DND-41 (cell line): ENCODE measurements around the gene DEAF1.

Experiments
- ATAC-seq: fragments of 200-7000 bp; cut with Tn5 transposase; 3 replicates; pipeline ENCODE4 v1.9.1; 2021; ENCODE audit warnings: low read depth; ENCODE audit not compliant: insufficient read depth
- DNase-seq: peaks from one replicate; pipeline ENCODE4 v3.0.0-alpha.2; 2020
- H2AFZ ChIP-seq: 2 replicates; pipeline ENCODE4 v1.6.0; 2012; ENCODE audit warnings: low read depth, low read length
- H3K27ac ChIP-seq: 2 replicates; pipeline ENCODE4 v1.5.1; 2012; ENCODE audit warnings: low read length, inconsistent platforms
- H3K27me3 ChIP-seq: fragments of 200-600 bp; sonication (generic); 2 replicates; pipeline ENCODE4 v1.6.0; 2012; ENCODE audit warnings: low read length, mild to moderate bottlenecking, inconsistent platforms; ENCODE audit not compliant: insufficient read depth, poor library complexity
- H3K36me3 ChIP-seq: 2 replicates; pipeline ENCODE4 v1.5.1; 2012; ENCODE audit warnings: low read length, inconsistent platforms; ENCODE audit not compliant: insufficient read depth
- H3K4me1 ChIP-seq: 2 replicates; pipeline ENCODE4 v1.5.1; 2012; ENCODE audit warnings: mild to moderate bottlenecking, low read length; ENCODE audit not compliant: insufficient read depth
- H3K4me2 ChIP-seq: 2 replicates; pipeline ENCODE4 v1.6.0; 2012; ENCODE audit warnings: mild to moderate bottlenecking, moderate library complexity, low read length, inconsistent platforms; ENCODE audit not compliant: insufficient read depth
- H3K4me3 ChIP-seq, 2 experiments: fragments of 200-600 bp in 1 of 2; shearing (Covaris generic) in 1 of 2; 2 replicates each; pipeline ENCODE4 v1.5.1; 2012 to 2016; ENCODE audit warnings: inconsistent platforms in 2 of 2, low read length in 2 of 2, mild to moderate bottlenecking in 2 of 2, low read depth in 1 of 2, moderate library complexity in 1 of 2
- H3K79me2 ChIP-seq: 2 replicates; pipeline ENCODE4 v1.6.0; 2012; ENCODE audit warnings: low read length, inconsistent platforms; ENCODE audit not compliant: insufficient read depth
- H3K9ac ChIP-seq: 2 replicates; pipeline ENCODE4 v1.6.0; 2012; ENCODE audit warnings: low read depth, mild to moderate bottlenecking, inconsistent platforms, low read length, moderate library complexity
- H3K9me3 ChIP-seq: 2 replicates; pipeline ENCODE4 v1.5.1; 2012; ENCODE audit warnings: low read length, moderate library complexity, mild to moderate bottlenecking, inconsistent platforms; ENCODE audit not compliant: insufficient read depth, severe bottlenecking
- H4K20me1 ChIP-seq: 2 replicates; pipeline ENCODE4 v1.6.0; 2012; ENCODE audit warnings: low read length; ENCODE audit not compliant: insufficient read depth
- EZH2 ChIP-seq: IDR thresholded peaks from 3 replicates; pipeline ENCODE4 v1.6.1; 2012; ENCODE audit warnings: borderline replicate concordance, low read depth, mild to moderate bottlenecking, moderate library complexity, low read length, inconsistent platforms; ENCODE audit not compliant: severe bottlenecking
- TF ChIP-seq, protein P1 (sequence below): IDR thresholded peaks from 2 replicates; pipeline ENCODE4 v1.5.1; 2012; ENCODE audit warnings: borderline replicate concordance, low read length, moderate library complexity, mild to moderate bottlenecking; ENCODE audit not compliant: poor library complexity, severe bottlenecking; ENCODE audit errors: extremely low read depth

Gene DEAF1

DNA sequence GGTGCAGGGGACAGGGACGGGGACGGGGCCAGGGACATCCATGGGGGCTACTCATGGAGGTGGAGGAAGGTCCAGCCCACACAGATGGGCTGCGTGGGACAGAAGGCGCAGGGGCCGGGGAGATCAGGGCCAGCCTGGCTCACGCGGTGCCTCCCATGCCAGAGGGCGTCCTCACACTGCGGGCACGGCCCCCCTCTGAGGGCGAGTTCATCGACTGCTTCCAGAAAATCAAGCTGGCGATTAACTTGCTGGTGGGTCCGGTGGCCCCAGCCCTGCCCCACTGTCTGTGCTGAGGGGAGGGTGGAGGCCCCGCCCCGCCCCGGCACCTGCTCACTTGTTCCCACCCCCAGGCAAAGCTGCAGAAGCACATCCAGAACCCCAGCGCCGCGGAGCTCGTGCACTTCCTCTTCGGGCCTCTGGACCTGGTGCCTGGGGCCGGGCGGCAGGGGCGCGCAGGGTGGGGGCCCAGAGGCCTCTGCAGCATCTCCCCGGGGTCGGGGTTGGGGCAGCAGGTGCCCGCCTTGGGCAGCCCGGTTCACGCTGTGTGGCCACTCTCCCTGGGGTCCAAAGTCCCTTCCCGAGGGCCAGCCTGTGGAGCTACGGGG, 26.8 kb upstream of the DEAF1 start:
- ATAC-seq (peak; percentile 20; the same call in 1 of the 3 replicates), DNase-seq (no peak)
- Histone ChIP-seq H4K20me1 (peaks cover 7% of the 10 kb centered on the region; the same call in 1 of the 2 replicates), H3K4me1 (0 out of 2 replicates have a peak, but pooled peaks cover 3% of the 10 kb centered on the region), H2AFZ (no peak overlapping the region), H3K4me2 (no peak overlapping the region), H3K9me3 (no peaks in the 10 kb centered on the region), H3K36me3 (no peaks in the 10 kb centered on the region), H3K27ac (no peak overlapping the region), H3K9ac (no peak overlapping the region), H3K79me2 (no peaks in the 10 kb centered on the region), H3K27me3 (no peaks in the 10 kb centered on the region), H3K4me3 (no peak overlapping the region)
- TF ChIP-seq, protein P1, sequence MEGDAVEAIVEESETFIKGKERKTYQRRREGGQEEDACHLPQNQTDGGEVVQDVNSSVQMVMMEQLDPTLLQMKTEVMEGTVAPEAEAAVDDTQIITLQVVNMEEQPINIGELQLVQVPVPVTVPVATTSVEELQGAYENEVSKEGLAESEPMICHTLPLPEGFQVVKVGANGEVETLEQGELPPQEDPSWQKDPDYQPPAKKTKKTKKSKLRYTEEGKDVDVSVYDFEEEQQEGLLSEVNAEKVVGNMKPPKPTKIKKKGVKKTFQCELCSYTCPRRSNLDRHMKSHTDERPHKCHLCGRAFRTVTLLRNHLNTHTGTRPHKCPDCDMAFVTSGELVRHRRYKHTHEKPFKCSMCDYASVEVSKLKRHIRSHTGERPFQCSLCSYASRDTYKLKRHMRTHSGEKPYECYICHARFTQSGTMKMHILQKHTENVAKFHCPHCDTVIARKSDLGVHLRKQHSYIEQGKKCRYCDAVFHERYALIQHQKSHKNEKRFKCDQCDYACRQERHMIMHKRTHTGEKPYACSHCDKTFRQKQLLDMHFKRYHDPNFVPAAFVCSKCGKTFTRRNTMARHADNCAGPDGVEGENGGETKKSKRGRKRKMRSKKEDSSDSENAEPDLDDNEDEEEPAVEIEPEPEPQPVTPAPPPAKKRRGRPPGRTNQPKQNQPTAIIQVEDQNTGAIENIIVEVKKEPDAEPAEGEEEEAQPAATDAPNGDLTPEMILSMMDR: no peak
- no peak for TF ChIP-seq EZH2

DNA sequence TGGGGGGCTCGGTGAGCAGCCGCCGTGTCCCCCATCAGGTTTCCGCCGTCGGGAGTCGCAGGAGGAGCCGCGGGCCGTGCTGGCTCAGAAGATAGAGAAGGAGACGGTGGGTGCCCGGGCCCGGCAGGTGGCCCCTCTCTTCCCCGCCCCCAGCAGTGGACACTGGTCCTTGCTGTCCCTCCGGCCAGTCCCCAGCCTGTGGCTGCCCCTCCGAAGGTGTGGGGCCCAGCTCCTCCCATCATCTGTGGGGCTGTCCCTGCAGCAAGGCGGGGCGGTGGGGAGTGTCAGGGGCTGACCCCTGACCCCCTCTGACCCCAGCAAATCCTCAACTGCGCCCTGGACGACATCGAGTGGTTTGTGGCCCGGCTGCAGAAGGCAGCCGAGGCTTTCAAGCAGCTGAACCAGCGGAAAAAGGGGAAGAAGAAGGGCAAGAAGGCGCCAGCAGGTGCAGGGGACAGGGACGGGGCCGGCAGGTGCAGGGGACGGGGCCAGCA, 26.3 kb upstream of the DEAF1 start:
- no peak overlapping the region for H3K9ac ChIP-seq
- peaks cover 7% of the 10 kb centered on the region; the same call in 1 of the 2 replicates for H4K20me1 ChIP-seq
- no peak for DNase-seq
- H3K4me2 ChIP-seq: no peak overlapping the region
- ATAC-seq: no peak
- TF ChIP-seq, protein P1: no peak
- TF ChIP-seq EZH2: no peak
- H3K79me2 ChIP-seq: no peaks in the 10 kb centered on the region
- no peak overlapping the region for H2AFZ ChIP-seq
- H3K27ac ChIP-seq: no peak overlapping the region
- no peaks in the 10 kb centered on the region for H3K36me3 ChIP-seq
- no peaks in the 10 kb centered on the region for H3K27me3 ChIP-seq
- no peaks in the 10 kb centered on the region for H3K9me3 ChIP-seq
- no peak overlapping the region for H3K4me3 ChIP-seq
- 0 out of 2 replicates have a peak, but pooled peaks cover 3% of the 10 kb centered on the region for H3K4me1 ChIP-seq

DNA sequence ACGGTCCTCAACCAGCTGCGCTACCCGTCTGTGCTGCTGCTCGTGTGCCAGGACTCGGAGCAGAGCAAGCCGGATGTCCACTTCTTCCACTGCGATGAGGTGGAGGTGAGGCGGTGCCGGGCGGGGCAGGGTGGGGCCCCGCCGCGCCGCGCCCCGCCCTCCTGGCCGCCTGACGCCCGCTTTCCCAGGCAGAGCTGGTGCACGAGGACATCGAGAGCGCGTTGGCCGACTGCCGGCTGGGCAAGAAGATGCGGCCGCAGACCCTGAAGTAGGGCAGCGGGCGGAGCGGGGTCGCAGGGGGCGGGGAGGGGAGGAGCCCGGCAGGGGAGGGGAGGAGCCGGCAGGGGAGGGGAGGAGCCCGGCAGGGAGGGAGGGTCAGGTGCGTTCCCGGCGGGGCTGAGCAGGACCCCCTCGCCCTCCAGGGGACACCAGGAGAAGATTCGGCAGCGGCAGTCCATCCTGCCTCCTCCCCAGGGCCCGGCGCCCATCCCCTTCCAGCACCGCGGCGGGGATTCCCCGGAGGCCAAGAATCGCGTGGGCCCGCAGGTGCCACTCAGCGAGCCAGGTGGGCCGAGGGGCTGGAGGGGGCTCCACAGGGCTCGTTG, 25.7 kb upstream of the DEAF1 start:
- Histone ChIP-seq H3K4me2 (no peak overlapping the region), H3K4me1 (0 out of 2 replicates have a peak, but pooled peaks cover 3% of the 10 kb centered on the region), H3K79me2 (no peaks in the 10 kb centered on the region), H3K9me3 (no peaks in the 10 kb centered on the region), H4K20me1 (peaks cover 7% of the 10 kb centered on the region; the same call in 1 of the 2 replicates), H3K36me3 (no peaks in the 10 kb centered on the region), H3K27me3 (no peaks in the 10 kb centered on the region), H2AFZ (no peak overlapping the region), H3K27ac (no peak overlapping the region), H3K9ac (no peak overlapping the region), H3K4me3 (no peak overlapping the region)
- TF ChIP-seq EZH2: no peak
- TF ChIP-seq, protein P1: no peak
- no peak for DNase-seq
- no peak for ATAC-seq
